HEK293T (cell line): ENCODE measurements around the gene CCT5.
"Not testable (repeated sequence)": the region's sequence is repeated elsewhere in the genome, so short reads cannot be mapped to it uniquely, and the experiment has no call there.

ENCODE experiments used
- CTCF ChIA-PET: fragments of 350-600 bp; formaldehyde crosslinking; extraction: SDS; loops from one replicate; lab custom pipeline; 2021; ENCODE audit warnings: antibody characterized with exemption, inconsistent platforms; lab: Yijun Ruan, JAX
- POLR2A ChIA-PET: fragments of 350-600 bp; formaldehyde crosslinking; extraction: SDS; loops from one replicate; lab custom pipeline; 2020; ENCODE audit warnings: antibody characterized with exemption, inconsistent platforms; lab: Yijun Ruan, JAX
- DNase-seq: peaks from one replicate; pipeline ENCODE4 v3.0.0; 2012; ENCODE audit warnings: mixed read lengths; ENCODE audit errors: extremely low spot score
- ARNT ChIP-seq: fragments of 450-650 bp; IDR thresholded peaks from 2 replicates; pipeline ENCODE4 v1.6.1; 2017; ENCODE audit warnings: mild to moderate bottlenecking
- BHLHE40 ChIP-seq: fragments of 450-650 bp; IDR thresholded peaks from 2 replicates; pipeline ENCODE4 v1.6.1; 2016; ENCODE audit warnings: mild to moderate bottlenecking, moderate library complexity, borderline replicate concordance
- CTBP1 ChIP-seq: fragments of 450-650 bp; IDR thresholded peaks from 2 replicates; pipeline ENCODE4 v1.6.1; 2016; ENCODE audit warnings: borderline replicate concordance
- ELF4 ChIP-seq: fragments of 450-650 bp; IDR thresholded peaks from 2 replicates; pipeline ENCODE4 v1.6.1; 2017; ENCODE audit warnings: antibody characterized with exemption
- FOXA1 ChIP-seq: fragments of 450-650 bp; IDR thresholded peaks from 2 replicates; pipeline ENCODE4 v1.6.1; 2016; ENCODE audit warnings: mild to moderate bottlenecking
- FOXK2 ChIP-seq: fragments of 450-650 bp; IDR thresholded peaks from 2 replicates; pipeline ENCODE4 v1.6.1; 2016; ENCODE audit warnings: mild to moderate bottlenecking
- FOXM1 ChIP-seq: fragments of 450-650 bp; IDR thresholded peaks from 2 replicates; pipeline ENCODE4 v1.6.1; 2017; ENCODE audit warnings: mild to moderate bottlenecking, borderline replicate concordance
- HDGF ChIP-seq: fragments of 450-650 bp; IDR thresholded peaks from 2 replicates; pipeline ENCODE4 v1.6.1; 2017; ENCODE audit warnings: antibody characterized with exemption, borderline replicate concordance
- L3MBTL2 ChIP-seq: fragments of 450-650 bp; conservative IDR thresholded peaks from 2 replicates; pipeline ENCODE4 v1.6.1; 2016; ENCODE audit warnings: mild to moderate bottlenecking
- LEF1 ChIP-seq: fragments of 450-650 bp; IDR thresholded peaks from 2 replicates; pipeline ENCODE4 v1.6.1; 2017; ENCODE audit warnings: mild to moderate bottlenecking, borderline replicate concordance
- NFRKB ChIP-seq: fragments of 450-650 bp; IDR thresholded peaks from 2 replicates; pipeline ENCODE4 v1.6.1; 2016; ENCODE audit warnings: mild to moderate bottlenecking, moderate library complexity
- SP1 ChIP-seq: fragments of 450-650 bp; IDR thresholded peaks from 2 replicates; pipeline ENCODE4 v1.6.1; 2017
- SUZ12 ChIP-seq: fragments of 450-650 bp; IDR thresholded peaks from 2 replicates; pipeline ENCODE4 v1.6.1; 2016; ENCODE audit warnings: mild to moderate bottlenecking
- TARDBP ChIP-seq: fragments of 450-650 bp; IDR thresholded peaks from 2 replicates; pipeline ENCODE4 v1.6.1; 2016
- ZNF384 ChIP-seq: fragments of 450-650 bp; IDR thresholded peaks from 2 replicates; pipeline ENCODE4 v1.6.1; 2016
- TF ChIP-seq, protein P1 (sequence below): fragments of 450-650 bp; IDR thresholded peaks from 2 replicates; pipeline ENCODE4 v1.6.1; 2016

CCT5 gene

DNA sequence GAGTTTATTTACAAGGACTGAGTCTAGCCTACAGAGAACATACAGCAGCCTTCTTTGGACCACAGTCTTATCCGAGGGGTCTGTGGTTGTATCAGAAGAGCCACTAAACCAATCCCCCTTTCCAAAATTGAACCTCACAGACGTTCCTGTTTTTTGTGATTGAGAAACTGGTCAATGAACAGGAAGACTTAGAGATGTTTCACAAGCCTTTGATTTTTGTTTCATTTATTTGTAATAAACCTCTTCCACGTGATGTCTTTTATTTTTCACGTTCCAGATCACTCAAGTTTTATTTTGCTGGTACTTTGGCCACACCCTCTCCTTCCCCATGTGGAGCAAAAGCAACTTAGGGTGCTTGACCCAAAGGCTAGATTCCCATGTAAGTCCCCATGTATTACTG, 16.1 kb downstream of the CCT5 start:
- CTCF ChIA-PET = no interaction called here
- POLR2A ChIA-PET = interaction anchor here (1.7 kb wide), 1 partner anchor 87 kb away, joined by 5 read pairs; the partner anchor contains the start of gene MARCHF6
- no peak for TF ChIP-seq ARNT
- no peak for TF ChIP-seq LEF1
- no peak for TF ChIP-seq SUZ12
- no peak for TF ChIP-seq FOXA1
- TF ChIP-seq FOXM1 = no peak
- DNase-seq = no peak

DNA sequence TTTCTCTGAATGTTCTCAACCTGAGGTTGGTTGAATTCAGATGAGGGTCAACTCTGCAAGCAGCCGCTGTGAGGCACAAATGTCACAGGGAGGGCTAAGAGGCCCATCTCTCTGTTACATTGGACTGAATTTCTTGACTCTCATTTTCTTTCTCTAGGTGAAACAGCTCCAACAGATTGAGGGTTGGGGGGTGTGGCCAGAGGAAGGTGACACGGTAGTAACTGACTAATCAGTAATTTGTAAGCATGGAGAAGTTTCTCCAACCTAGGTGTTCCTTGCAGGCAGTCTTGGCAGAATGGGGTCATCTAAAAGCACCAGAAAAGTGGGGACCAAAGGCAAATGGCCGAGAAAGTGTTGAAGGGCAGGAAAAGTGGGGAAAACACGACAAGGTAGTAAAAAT, 16.8 kb downstream of the CCT5 start:
- TF ChIP-seq ELF4 (no peak), LEF1 (no peak), SP1 (no peak), FOXM1 (no peak), HDGF (no peak)
- ChIA-PET POLR2A (no interaction called here), CTCF (no interaction called here)
- DNase-seq = no peak

DNA sequence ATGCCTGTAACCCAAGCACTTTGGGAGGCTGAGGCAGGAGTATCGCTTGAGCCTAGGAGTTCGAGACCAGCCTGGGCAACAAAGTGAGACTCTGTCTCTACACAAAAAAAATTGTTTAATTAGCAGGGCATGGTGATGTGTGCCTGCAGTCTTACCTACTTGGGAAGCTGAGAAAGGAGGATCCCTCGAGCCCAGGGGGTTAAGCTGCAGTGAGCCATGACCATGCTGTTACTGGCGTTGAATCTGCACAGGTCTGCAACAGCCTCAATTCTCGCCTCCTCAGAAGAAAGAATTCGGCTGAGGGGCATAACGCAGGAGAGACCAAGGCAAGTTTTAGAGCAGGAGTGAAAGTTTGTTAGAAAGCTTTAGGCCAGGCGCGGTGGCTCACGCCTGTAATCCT, 18.0 kb downstream of the CCT5 start:
- TF ChIP-seq TARDBP = no peak
- TF ChIP-seq BHLHE40 = no peak
- TF ChIP-seq, protein P1, sequence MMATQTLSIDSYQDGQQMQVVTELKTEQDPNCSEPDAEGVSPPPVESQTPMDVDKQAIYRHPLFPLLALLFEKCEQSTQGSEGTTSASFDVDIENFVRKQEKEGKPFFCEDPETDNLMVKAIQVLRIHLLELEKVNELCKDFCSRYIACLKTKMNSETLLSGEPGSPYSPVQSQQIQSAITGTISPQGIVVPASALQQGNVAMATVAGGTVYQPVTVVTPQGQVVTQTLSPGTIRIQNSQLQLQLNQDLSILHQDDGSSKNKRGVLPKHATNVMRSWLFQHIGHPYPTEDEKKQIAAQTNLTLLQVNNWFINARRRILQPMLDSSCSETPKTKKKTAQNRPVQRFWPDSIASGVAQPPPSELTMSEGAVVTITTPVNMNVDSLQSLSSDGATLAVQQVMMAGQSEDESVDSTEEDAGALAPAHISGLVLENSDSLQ = no peak
- ChIA-PET POLR2A (no interaction called here), CTCF (no interaction called here)
- DNase-seq = no peak

DNA sequence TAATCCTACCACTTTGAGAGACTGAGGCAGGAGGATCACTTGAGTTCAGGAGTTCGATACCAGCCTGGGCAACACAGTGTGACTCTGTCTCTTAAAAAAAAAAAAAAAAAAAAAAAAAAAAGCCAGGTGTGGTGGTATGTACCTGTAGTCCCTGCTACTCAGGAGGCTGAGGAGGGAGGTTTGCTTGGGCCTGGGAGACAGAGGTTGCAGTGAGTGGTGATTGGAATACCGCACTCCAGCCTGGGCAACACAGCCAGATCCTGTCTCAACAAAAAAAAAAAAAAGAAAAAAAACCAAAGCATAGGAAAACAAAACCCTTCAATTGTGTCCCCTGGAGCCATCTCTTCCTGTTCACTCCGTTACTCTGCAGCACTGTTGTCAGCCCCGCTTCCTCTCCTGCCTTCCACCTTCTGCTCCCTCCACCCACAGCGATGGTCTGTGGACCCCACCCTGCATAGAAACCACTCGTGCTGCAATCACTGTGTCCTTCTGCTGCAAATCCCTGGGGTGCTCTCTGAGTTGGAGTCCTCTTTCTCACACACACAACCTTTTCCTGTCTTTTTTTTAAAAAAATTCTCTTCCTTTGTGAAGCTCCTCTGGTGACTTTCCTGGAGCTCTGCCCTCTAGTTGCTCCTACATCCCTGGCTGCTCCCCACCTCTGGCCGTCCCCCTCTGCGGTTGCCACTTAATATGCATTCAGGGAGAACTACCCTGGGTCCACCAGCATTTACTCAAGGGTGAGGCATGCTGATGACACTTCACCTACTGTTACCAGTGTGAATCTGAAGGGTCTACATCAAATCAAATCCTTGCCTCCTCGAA, 22.2 kb downstream of the CCT5 start:
- POLR2A ChIA-PET = no interaction called here
- TF ChIP-seq ARNT = no peak
- 0 out of 2 replicates have a peak, but pooled peaks have one; percentile 33 for TF ChIP-seq ZNF384
- TF ChIP-seq TARDBP = no peak
- DNase-seq = no peak
- CTCF ChIA-PET = no interaction called here

DNA sequence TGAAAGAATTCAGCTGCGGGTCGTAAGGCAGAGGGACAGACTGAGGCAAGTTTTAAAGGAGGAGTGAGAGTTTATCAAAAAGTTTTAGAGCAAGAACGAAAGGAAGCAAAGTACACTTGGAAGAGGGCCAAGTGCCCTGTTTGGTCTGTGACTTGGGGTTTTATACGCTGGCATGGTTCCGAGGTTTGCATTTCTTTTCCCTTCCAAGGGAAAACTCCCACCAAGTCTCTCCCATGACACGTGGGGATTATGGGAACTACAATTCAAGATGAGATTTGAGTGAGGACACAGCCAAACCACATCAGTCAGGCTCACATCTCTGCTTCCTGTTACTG, 22.8 kb downstream of the CCT5 start:
- DNase-seq, POLR2A ChIA-PET, CTCF ChIA-PET: not testable (repeated sequence)

DNA sequence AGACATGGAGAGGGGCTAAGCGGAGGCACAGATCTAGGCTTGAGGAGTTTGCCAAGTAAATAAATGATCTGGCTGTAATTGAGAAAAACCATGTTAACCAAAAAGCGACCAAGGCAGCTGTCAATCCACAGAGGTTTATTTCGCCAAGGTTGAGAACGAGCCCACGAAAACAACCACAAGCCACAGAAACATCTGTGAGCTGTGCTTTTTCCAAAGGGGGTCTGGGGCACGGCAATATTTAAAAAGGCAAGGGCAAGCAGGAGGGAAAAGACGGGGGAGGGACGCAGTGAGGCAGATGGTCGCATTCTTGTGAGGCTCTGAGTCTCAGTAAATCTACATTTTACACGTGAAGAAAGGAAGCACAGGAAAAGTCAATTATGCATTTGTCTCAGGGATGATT, 25.4 kb downstream of the CCT5 start:
- ChIA-PET CTCF (interaction anchor here (1.3 kb wide), 1 partner anchor 9 kb away, joined by 3 read pairs; no protein-coding TSS in a partner anchor), POLR2A (no interaction called here)
- no peak for DNase-seq
- TF ChIP-seq SP1 (no peak), BHLHE40 (no peak), NFRKB (no peak), CTBP1 (no peak), SUZ12 (no peak), LEF1 (no peak), ZNF384 (no peak), FOXK2 (no peak), ELF4 (no peak), FOXA1 (no peak), ARNT (no peak), TARDBP (no peak), HDGF (no peak), L3MBTL2 (no peak), FOXM1 (no peak)
- TF ChIP-seq, protein P1 = no peak

DNA sequence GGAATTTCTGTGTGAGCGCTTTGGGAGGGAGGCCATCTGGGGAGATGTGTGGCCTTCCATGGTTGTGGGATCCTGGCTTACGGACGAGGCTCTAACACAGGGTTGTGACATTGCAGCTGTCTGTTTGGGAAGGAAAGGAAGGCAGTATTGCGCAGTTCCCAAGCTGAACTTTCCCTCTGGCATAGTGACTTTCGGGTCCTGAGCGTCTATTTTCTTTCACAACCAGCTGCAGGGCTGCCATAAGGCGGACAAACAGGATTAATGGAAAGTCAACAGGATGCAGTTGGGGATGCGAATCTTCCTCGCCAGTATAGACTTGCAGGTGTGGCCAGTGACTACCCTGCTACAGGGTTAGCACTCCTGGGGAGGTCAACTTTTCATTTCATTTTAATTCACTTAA, 25.9 kb downstream of the CCT5 start:
- CTCF ChIA-PET = interaction anchor here (1.3 kb wide), 1 partner anchor 8 kb away, joined by 3 read pairs; no protein-coding TSS in a partner anchor
- no peak for TF ChIP-seq FOXK2
- no peak for TF ChIP-seq ZNF384
- no peak for TF ChIP-seq NFRKB
- no peak for TF ChIP-seq SUZ12
- no peak for TF ChIP-seq SP1
- no peak for TF ChIP-seq ELF4
- no peak for TF ChIP-seq CTBP1
- no peak for TF ChIP-seq ARNT
- no peak for TF ChIP-seq LEF1
- TF ChIP-seq FOXA1 = no peak
- TF ChIP-seq HDGF = no peak
- no peak for TF ChIP-seq TARDBP
- no peak for TF ChIP-seq L3MBTL2
- TF ChIP-seq, protein P1 = no peak
- no peak for TF ChIP-seq FOXM1
- TF ChIP-seq BHLHE40 = no peak

More for the DNA sequence above, 25.9 kb downstream of the CCT5 start:
- no peak for DNase-seq
- POLR2A ChIA-PET = no interaction called here
